NCI-H345 (cell line): ENCODE results near the gene OTOP2.
"Not testable (repeated sequence)": the region's sequence is repeated elsewhere in the genome, so short reads cannot be mapped to it uniquely, and the experiment has no call there.

ENCODE experiments used
- DNase-seq: peaks from one replicate; lab custom pipeline; 2025; lab: John Stamatoyannopoulos, UW

The OTOP2 gene

GRCh38 chr17:74952431-74953133 is 28.5 kb downstream of the OTOP2 start:
- DNase-seq: no peak

DNA sequence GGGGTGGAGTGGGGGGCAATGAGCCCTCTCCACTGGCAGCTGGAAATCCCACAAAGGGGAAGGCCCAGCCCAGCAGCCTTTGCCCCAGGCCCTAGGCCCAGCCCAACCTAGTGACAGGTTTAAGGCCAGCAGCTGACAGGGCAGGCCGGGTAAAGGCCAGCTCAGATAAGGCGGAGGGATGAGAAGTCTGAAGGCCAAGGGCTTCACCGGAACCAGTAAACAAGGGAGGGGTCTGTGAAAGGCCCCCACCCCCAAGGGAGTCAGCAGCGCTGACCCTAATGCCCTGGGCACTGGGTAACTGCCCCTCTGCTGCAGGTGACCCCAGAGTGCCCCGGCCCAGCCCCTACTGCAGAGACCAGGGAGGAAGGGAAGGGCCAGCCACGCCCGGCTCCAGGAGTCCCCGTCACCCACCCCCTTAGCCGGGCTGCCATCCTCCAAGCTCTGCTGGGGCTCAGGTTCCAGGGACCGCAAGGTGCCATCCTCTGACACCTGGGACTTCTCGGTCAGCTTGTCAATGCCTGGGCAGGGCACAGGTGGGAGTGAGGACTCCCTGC is 29.1 kb downstream of the OTOP2 start:
- DNase-seq: no peak

- DNase-seq: no peak
These were observed 30.0 kb downstream of the OTOP2 start for GRCh38 chr17:74954115-74954514.

- DNase-seq: no peak
These were observed 30.8 kb downstream of the OTOP2 start for GRCh38 chr17:74954665-74955421.

- DNase-seq: no peak
These were observed 32.0 kb downstream of the OTOP2 start for GRCh38 chr17:74956093-74956492.

DNA sequence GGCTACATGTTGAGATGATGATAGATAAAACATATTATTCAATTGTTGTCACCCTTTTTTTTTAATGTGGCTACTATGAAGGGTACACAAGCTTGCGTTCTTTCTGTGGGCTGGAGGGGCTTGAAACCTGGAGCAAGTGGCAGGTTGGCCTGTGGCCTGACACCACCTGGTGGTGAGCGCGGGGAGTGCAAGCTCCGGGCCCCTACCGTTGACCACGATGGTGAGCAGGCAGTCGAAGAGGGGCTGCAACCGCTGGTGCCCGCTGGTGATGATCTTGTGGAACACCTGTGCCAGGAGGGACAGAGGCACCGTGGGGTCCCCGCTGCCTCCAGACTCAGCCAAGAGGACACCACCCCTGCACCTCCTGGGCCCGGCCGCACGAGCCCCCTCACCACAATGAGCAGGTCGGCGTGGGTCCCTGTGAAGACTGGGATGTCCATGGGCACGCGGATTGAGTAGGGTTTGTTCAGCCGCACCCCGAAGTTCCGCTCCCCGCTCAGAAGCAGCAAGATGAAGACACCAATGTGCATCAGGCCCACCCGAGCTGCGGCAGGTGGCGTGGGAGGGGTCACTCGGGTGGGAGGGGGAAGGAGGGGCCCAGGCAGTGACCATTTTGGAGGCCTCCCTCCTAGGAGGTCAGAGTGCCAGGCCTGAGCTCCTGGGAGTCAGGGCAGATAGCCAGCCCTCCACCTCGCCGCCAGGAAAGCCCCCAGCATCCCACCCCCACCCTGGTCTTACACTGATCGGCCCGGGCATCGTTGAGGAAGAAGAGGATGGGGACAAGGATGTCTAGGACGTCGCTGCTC is 34.1 kb downstream of the OTOP2 start:
- DNase-seq: peak; percentile 70

DNA sequence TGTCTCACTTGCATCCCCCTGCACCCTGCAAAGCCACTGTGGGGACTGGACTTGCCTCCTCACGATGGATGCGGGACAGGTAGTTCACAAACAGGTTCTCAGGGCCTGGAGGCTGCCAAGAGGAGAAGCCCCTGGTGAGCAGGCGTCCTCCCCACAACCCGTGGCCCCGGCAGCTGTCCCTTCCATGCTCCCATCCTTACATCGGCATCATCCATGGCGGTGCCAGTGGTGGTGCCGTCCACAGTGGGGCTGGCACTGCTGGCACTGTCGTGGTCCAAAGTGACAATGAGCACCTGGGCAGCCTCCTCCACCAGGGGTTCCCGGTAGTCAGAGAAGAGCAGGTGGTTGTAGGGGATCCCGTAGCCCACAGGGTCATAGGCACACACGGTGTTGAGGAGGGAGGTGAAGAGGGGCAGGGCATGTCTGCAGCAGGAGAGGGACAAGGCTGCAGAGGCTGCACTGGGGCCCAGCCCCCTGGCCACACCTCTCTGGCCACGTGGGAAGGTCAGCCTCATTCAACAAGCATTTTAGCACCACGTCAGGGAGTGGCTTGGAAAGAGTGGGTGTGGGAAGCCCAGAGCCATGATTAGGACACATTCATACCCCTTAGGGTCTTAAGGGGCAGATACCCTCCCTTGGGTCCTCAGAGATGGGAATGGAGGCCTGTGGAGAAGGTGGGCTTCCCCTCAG is 35.9 kb downstream of the OTOP2 start:
- DNase-seq: no peak

- DNase-seq: no peak
These were observed 36.7 kb downstream of the OTOP2 start for GRCh38 chr17:74960570-74961342.

DNA sequence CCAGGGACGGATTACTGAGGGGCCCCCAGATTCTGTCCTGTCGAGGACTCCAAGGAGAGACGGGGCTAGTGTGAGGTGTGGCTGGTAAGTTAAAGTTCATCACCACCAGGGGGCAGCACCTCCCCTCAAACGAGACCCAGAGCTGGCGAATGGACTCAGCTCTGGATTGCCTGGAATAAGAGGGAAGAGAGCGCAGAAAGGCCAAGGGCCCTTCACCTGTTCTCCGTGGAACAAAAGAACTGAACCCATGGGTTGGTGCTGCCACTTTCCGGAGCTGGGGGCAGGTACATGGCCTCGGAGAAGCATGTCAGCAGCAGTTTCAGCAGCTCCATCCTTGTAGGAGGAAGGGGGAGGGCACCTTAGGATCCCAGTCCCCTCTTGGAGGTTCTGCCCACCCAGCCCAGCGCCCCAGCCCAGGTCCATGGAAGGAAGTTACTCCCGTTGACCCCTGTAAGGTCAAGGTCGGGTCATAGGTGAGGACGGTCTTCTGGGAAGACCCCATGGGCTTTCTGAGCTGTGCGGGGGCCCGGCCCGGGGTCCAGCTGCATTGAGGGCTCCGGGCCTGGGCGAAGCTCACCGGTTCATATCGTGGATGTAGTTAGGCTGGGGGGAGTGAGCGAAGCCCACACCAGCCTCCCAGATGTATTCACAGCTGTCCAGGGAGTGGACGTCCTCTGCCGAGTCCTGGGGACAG is 37.7 kb downstream of the OTOP2 start:
- peak; percentile 91 for DNase-seq

- DNase-seq: no peak
These were observed 38.7 kb downstream of the OTOP2 start for GRCh38 chr17:74962622-74963394.

GRCh38 chr17:74963656-74964055 is 39.6 kb downstream of the OTOP2 start:
- DNase-seq: no peak

DNA sequence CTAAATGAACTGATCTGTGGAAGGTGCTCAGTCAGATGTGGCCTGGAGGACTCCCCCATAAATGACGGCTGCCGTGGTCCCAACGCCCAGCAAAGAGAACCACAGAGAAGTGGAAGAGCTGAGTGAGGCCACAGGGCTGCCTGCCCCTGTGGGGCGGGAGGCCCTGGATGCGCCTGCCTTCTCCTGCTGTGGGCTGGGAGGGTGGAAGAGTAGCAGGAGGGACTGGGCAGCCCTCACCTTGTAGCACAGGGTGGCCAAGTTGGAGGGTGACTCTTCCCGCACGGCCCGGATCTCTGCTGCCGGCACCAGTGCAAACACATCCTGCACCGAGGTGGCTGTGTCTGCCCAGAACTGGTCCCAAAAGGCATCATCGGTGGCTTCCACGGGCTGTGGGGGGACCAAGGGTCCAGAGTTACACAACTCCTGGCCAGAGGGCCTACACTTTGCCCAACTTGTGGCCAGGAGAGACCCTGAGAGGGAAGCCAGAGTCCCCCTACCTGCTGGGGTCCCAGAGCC is 40.2 kb downstream of the OTOP2 start:
- DNase-seq: no peak

- no peak for DNase-seq
These were observed 41.0 kb downstream of the OTOP2 start for GRCh38 chr17:74964988-74965622.

GRCh38 chr17:74968361-74968780 is 44.3 kb downstream of the OTOP2 start:
- no peak for DNase-seq

GRCh38 chr17:74969501-74969900 is 45.4 kb downstream of the OTOP2 start:
- not testable (repeated sequence) for DNase-seq

- no peak for DNase-seq
These were observed 46.3 kb downstream of the OTOP2 start for GRCh38 chr17:74970395-74970794.

DNA sequence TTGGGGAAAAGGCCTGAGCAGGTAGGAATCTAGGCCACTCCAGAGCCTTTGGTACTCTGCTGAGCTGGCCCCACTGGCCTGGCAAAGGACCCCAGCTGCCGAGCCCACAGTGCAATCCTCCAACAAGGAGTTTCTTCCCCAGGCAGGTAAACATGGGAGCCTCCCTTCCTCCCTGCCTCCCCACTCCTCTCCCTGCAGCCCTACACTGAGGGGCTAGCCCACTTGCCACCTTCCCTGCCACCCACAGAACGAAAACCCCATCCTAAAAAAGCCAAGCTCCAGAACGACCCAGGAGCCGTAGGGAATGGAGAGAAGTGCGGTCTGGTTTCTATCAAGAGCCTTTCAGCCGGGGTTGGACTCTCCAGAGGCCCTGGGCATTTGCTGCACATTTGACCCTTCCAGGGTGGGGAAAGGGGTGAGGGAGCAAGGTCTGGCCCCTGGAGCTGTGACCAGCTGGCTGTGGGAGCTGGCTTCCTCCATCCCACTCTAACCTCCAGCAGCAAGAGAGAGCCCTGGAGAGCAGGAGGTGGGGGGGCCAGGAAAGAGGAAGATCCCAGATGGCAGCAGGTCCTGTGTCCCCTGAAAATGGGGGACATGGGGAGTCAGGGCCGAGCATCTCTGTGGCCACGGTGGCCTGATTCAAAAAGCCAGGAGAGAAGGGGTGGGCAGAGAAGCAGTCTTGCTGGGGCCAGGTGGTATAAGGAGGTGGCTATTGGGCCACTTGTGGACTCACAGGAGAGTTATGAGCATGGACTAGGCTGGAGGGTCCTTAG is 47.2 kb downstream of the OTOP2 start:
- DNase-seq: no peak

DNA sequence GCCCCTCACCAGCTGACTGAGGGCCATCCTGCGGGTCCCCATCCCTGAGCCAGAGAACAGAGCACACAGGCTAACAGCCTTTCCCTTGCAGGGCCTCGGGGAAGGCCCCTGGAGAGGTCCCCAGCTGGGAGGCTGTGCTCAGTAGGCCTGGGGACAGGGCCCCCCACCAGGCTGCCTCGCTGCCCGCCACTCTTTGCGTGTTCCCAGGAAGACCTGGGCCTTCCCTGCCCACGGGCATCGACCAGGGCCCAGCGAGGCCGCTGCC is 47.7 kb downstream of the OTOP2 start:
- no peak for DNase-seq
